SK-N-SH (cell line): ENCODE data around the gene PPL. TPM values are rescaled to one million over a fixed set of nuclear protein-coding genes. Genes with fewer than 3 reads are reported as not detected.

ENCODE experiments used
- CTCF ChIA-PET: fragments of 300-600, 350-600 bp; formaldehyde crosslinking; extraction: SDS; loops from one replicate; lab custom pipeline; 2021; lab: Yijun Ruan, JAX
- POLR2A ChIA-PET: fragments of 350-600 bp; sonication (Branson Sonifier 250); formaldehyde crosslinking; extraction: SDS; loops from one replicate; lab custom pipeline; 2020; ENCODE audit warnings: antibody characterized with exemption, inconsistent platforms; lab: Yijun Ruan, JAX
- DNase-seq: peaks from one replicate; pipeline ENCODE4 v3.0.0; 2012
- H2AFZ ChIP-seq: fragments of 200-600 bp; sonication (generic); 2 replicates; pipeline ENCODE4 v1.8.1; 2016; ENCODE audit warnings: antibody characterized with exemption, mild to moderate bottlenecking, low read depth
- H3F3A ChIP-seq: fragments of 200-600 bp; sonication (generic); replicated peaks from 2 replicates; pipeline ENCODE3; 2016; ENCODE audit warnings: antibody characterized with exemption, mild to moderate bottlenecking; ENCODE audit not compliant: insufficient read depth
- H3K27ac ChIP-seq, 2 experiments: fragments of 200-500 bp in 1 of 2; fragments of 200-600 bp in 1 of 2; sonication (Bioruptor generic) in 1 of 2; sonication (generic), shearing (Covaris generic) in 1 of 2; 2 replicates each; pipeline versions ENCODE4 v1.5.1 to v1.6.1; 2014 to 2016; ENCODE audit warnings: low read depth in 2 of 2, inconsistent platforms in 1 of 2, low read length in 1 of 2, mild to moderate bottlenecking in 1 of 2, mixed read lengths in 1 of 2
- H3K27me3 ChIP-seq: fragments of 200-600 bp; sonication (generic), shearing (Covaris generic); 2 replicates; pipeline ENCODE4 v1.6.1; 2016; ENCODE audit warnings: mixed run types; ENCODE audit not compliant: insufficient read depth
- H3K36me3 ChIP-seq, 2 experiments: fragments of 200-500 bp in 1 of 2; fragments of 200-600 bp in 1 of 2; sonication (Bioruptor generic) in 1 of 2; sonication (generic) in 1 of 2; replicated peaks in 1 of 2; 2 replicates each; pipeline versions ENCODE3 to v1.5.1; 2014 to 2016; ENCODE audit warnings: low read length in 1 of 2, mild to moderate bottlenecking in 1 of 2; ENCODE audit not compliant: insufficient read depth in 2 of 2, control insufficient read depth in 1 of 2
- H3K4me1 ChIP-seq, 2 experiments: fragments of 200-500 bp in 1 of 2; fragments of 200-600 bp in 1 of 2; sonication (Bioruptor generic) in 1 of 2; sonication (generic), shearing (Covaris generic) in 1 of 2; 2 replicates each; pipeline versions ENCODE4 v1.5.1 to v1.6.1; 2014 to 2016; ENCODE audit warnings: low read depth in 1 of 2, low read length in 1 of 2, mixed run types in 1 of 2; ENCODE audit not compliant: insufficient read depth in 2 of 2, control insufficient read depth in 1 of 2
- H3K4me2 ChIP-seq: fragments of 200-600 bp; sonication (generic), shearing (Covaris generic); 2 replicates; pipeline ENCODE4 v1.6.1; 2017; ENCODE audit warnings: mixed run types
- H3K4me3 ChIP-seq, 2 experiments: fragments of 200-500 bp in 1 of 2; fragments of 200-600 bp in 1 of 2; sonication (Bioruptor generic) in 1 of 2; sonication (generic), shearing (Covaris generic) in 1 of 2; 2 replicates each; pipeline versions ENCODE4 v1.5.1 to v1.8.1; 2014 to 2016; ENCODE audit warnings: low read depth in 2 of 2, inconsistent platforms in 1 of 2, low read length in 1 of 2, mild to moderate bottlenecking in 1 of 2, mixed read lengths in 1 of 2, moderate library complexity in 1 of 2
- H3K79me2 ChIP-seq: fragments of 200-600 bp; sonication (generic); 2 replicates; pipeline ENCODE4 v1.8.1; 2017; ENCODE audit warnings: mild to moderate bottlenecking; ENCODE audit not compliant: insufficient read depth
- H3K9ac ChIP-seq: fragments of 200-600 bp; sonication (generic); 2 replicates; pipeline ENCODE4 v1.6.1; 2017; ENCODE audit warnings: mixed run types
- H3K9me2 ChIP-seq: fragments of 200-600 bp; sonication (generic); 2 replicates; pipeline ENCODE4 v1.6.1; 2017; ENCODE audit warnings: mixed run types
- H3K9me3 ChIP-seq: fragments of 200-600 bp; sonication (generic); 2 replicates; pipeline ENCODE4 v1.6.1; 2017; ENCODE audit warnings: mixed run types, mild to moderate bottlenecking, moderate library complexity
- H4K20me1 ChIP-seq: fragments of 200-600 bp; sonication (generic); 2 replicates; pipeline ENCODE4 v1.6.1; 2017; ENCODE audit warnings: mild to moderate bottlenecking, mixed run types; ENCODE audit not compliant: insufficient read depth
- CHD2 ChIP-seq: fragments of 150-350 bp; IDR thresholded peaks from 2 replicates; pipeline ENCODE4 v1.6.1; 2018; ENCODE audit warnings: low read length; ENCODE audit not compliant: partially characterized antibody
- ELF1 ChIP-seq: IDR thresholded peaks from 2 replicates; pipeline ENCODE4 v1.4.0; 2012
- EP300 ChIP-seq, 2 experiments: IDR thresholded peaks; 2 replicates each; pipeline versions ENCODE4 v1.4.0 to v1.6.1; 2012; ENCODE audit warnings: borderline replicate concordance in 1 of 2, low read depth in 1 of 2, low read length in 1 of 2
- FOSL2 ChIP-seq: IDR thresholded peaks from 2 replicates; pipeline ENCODE4 v1.4.0; 2012; ENCODE audit warnings: low read depth, mild to moderate bottlenecking, moderate library complexity, borderline replicate concordance
- FOXJ3 ChIP-seq: sonication (generic); formaldehyde crosslinking; IDR thresholded peaks from 2 replicates; pipeline ENCODE4 v1.5.1; 2020; ENCODE audit warnings: mild to moderate bottlenecking, missing genetic modification reagents
- FOXM1 ChIP-seq: IDR thresholded peaks from 2 replicates; pipeline ENCODE4 v1.4.0; 2012; ENCODE audit warnings: low read depth, mild to moderate bottlenecking
- GATA2 ChIP-seq: sonication (generic); formaldehyde crosslinking; IDR thresholded peaks from 2 replicates; pipeline ENCODE4 v1.5.0; 2020; ENCODE audit warnings: mild to moderate bottlenecking, missing genetic modification reagents
- MXI1 ChIP-seq: IDR thresholded peaks from 2 replicates; pipeline ENCODE4 v1.6.1; 2012; ENCODE audit warnings: mild to moderate bottlenecking, low read depth, low read length, improper control_type of control experiment
- NRF1 ChIP-seq: IDR thresholded peaks from 2 replicates; pipeline ENCODE4 v1.6.1; 2012; ENCODE audit warnings: low read depth, mild to moderate bottlenecking, low read length
- POLR2AphosphoS5 ChIP-seq: IDR thresholded peaks from 2 replicates; pipeline ENCODE4 v1.6.1; 2012; ENCODE audit warnings: low read depth, low read length
- RAD21 ChIP-seq: IDR thresholded peaks from 2 replicates; pipeline ENCODE4 v1.6.1; 2012; ENCODE audit warnings: mild to moderate bottlenecking, low read length
- RCOR1 ChIP-seq: fragments of 150-350 bp; IDR thresholded peaks from 2 replicates; pipeline ENCODE4 v1.6.1; 2017; ENCODE audit warnings: antibody characterized with exemption, low read length
- RXRA ChIP-seq: IDR thresholded peaks from 2 replicates; pipeline ENCODE4 v1.4.0; 2012; ENCODE audit warnings: low read depth, mild to moderate bottlenecking, borderline replicate concordance
- TAF1 ChIP-seq: IDR thresholded peaks from 2 replicates; pipeline ENCODE4 v1.6.1; 2012; ENCODE audit warnings: low read depth, mild to moderate bottlenecking, low read length, moderate library complexity, borderline replicate concordance
- TEAD4 ChIP-seq: IDR thresholded peaks from 2 replicates; pipeline ENCODE4 v1.4.0; 2012; ENCODE audit warnings: mild to moderate bottlenecking, borderline replicate concordance; ENCODE audit not compliant: insufficient read depth
- USF2 ChIP-seq: fragments of 150-350 bp; IDR thresholded peaks from 2 replicates; pipeline ENCODE4 v1.6.1; 2017; ENCODE audit warnings: antibody characterized with exemption, low read length, low read depth, borderline replicate concordance
- whole genome bisulfite sequencing: methylation state at CpG from one replicate; pipeline ENCODE4 v1.1.6; 2017; ENCODE audit warnings: low lambda C conversion rate; 5-methylcytosine and 5-hydroxymethylcytosine counted together
- polyA plus RNA-seq, 3 experiments: library from polyadenylated mRNA; depleted of rRNA; stranded (reverse); fragments of >200 nt; gene quantifications; 2 replicates each; pipeline ENCODE4 v1.2.3, GENCODE V29; 2012
- TF ChIP-seq, protein P1 (sequence below): IDR thresholded peaks from 2 replicates; pipeline ENCODE4 v1.6.1; 2012; ENCODE audit warnings: mild to moderate bottlenecking, low read depth, low read length, moderate library complexity
- TF ChIP-seq, protein P2 (sequence below): IDR thresholded peaks from 2 replicates; pipeline ENCODE4 v1.4.0; 2012; ENCODE audit warnings: low read depth, borderline replicate concordance
- TF ChIP-seq, protein P3 (sequence below): IDR thresholded peaks from 2 replicates; pipeline ENCODE4 v1.4.0; 2012; ENCODE audit warnings: low read depth, borderline replicate concordance

Gene PPL
- polyA plus RNA-seq, 1 of the 3 experiments (the other 2 are of a cell fraction): 24.6 TPM

GRCh38 chr16:4909825-4910224, 27.1 kb downstream of the PPL start (continued):
- TF ChIP-seq, protein P1, sequence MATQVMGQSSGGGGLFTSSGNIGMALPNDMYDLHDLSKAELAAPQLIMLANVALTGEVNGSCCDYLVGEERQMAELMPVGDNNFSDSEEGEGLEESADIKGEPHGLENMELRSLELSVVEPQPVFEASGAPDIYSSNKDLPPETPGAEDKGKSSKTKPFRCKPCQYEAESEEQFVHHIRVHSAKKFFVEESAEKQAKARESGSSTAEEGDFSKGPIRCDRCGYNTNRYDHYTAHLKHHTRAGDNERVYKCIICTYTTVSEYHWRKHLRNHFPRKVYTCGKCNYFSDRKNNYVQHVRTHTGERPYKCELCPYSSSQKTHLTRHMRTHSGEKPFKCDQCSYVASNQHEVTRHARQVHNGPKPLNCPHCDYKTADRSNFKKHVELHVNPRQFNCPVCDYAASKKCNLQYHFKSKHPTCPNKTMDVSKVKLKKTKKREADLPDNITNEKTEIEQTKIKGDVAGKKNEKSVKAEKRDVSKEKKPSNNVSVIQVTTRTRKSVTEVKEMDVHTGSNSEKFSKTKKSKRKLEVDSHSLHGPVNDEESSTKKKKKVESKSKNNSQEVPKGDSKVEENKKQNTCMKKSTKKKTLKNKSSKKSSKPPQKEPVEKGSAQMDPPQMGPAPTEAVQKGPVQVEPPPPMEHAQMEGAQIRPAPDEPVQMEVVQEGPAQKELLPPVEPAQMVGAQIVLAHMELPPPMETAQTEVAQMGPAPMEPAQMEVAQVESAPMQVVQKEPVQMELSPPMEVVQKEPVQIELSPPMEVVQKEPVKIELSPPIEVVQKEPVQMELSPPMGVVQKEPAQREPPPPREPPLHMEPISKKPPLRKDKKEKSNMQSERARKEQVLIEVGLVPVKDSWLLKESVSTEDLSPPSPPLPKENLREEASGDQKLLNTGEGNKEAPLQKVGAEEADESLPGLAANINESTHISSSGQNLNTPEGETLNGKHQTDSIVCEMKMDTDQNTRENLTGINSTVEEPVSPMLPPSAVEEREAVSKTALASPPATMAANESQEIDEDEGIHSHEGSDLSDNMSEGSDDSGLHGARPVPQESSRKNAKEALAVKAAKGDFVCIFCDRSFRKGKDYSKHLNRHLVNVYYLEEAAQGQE: no peak
- TF ChIP-seq TAF1 (no peak), TEAD4 (no peak), RXRA (no peak), FOXJ3 (no peak), NRF1 (no peak), USF2 (no peak), GATA2 (CRISPR knock-in tag) (no peak), RAD21 (no peak)

DNA sequence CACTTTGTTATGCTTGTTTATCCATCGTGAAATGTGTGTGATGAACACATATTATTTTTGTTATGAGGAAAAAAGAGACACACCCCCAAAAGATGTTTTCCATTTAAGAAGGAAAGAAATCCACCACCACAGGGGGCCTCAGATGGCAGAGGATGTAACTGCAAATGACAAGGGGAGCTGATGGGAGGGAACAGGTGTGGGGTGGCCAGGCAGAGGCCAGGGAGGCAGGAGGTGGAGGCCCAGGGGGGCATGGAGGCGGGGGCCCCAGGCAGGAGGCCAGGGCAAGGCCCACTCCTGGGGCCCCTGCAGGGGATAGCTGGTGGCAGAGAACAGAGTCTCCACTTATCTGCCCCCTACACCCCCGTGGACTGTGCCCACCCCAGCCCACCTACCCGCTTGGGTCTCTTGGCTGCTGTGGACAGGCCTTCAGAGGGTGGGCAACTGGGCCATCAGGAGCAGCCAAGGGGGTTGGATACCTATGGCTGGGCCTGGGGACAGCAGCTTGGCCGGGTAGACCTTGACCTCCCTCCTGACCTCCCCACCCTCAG, 28.0 kb downstream of the PPL start:
- Histone ChIP-seq H3K4me3 (no peak overlapping the region), H3K79me2 (no peaks in the 10 kb centered on the region), H3K4me1 (no peaks in the 10 kb centered on the region), H3F3A (no peaks in the 10 kb centered on the region), H3K36me3 (no peaks in the 10 kb centered on the region), H3K27ac (no peak overlapping the region), H3K9me3 (no peaks in the 10 kb centered on the region), H2AFZ (no peak overlapping the region), H3K4me2 (no peak overlapping the region), H3K9ac (no peak overlapping the region), H3K27me3 (no peaks in the 10 kb centered on the region), H4K20me1 (no peaks in the 10 kb centered on the region), H3K9me2 (no peaks in the 10 kb centered on the region)
- DNase-seq: no peak
- POLR2A ChIA-PET: no interaction called here
- CTCF ChIA-PET: no interaction called here
- WGBS: 72% methylated on average over 5 of the region's 5 CpGs
- TF ChIP-seq, protein P2, sequence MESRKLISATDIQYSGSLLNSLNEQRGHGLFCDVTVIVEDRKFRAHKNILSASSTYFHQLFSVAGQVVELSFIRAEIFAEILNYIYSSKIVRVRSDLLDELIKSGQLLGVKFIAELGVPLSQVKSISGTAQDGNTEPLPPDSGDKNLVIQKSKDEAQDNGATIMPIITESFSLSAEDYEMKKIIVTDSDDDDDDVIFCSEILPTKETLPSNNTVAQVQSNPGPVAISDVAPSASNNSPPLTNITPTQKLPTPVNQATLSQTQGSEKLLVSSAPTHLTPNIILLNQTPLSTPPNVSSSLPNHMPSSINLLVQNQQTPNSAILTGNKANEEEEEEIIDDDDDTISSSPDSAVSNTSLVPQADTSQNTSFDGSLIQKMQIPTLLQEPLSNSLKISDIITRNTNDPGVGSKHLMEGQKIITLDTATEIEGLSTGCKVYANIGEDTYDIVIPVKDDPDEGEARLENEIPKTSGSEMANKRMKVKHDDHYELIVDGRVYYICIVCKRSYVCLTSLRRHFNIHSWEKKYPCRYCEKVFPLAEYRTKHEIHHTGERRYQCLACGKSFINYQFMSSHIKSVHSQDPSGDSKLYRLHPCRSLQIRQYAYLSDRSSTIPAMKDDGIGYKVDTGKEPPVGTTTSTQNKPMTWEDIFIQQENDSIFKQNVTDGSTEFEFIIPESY: no peak
- no peak for TF ChIP-seq RXRA
- TF ChIP-seq CHD2: no peak
- no peak for TF ChIP-seq GATA2 (CRISPR knock-in tag)
- TF ChIP-seq, protein P1: no peak
- TF ChIP-seq, protein P3, sequence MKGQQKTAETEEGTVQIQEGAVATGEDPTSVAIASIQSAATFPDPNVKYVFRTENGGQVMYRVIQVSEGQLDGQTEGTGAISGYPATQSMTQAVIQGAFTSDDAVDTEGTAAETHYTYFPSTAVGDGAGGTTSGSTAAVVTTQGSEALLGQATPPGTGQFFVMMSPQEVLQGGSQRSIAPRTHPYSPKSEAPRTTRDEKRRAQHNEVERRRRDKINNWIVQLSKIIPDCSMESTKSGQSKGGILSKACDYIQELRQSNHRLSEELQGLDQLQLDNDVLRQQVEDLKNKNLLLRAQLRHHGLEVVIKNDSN: no peak
- no peak for TF ChIP-seq POLR2AphosphoS5
- TF ChIP-seq FOSL2: no peak
- no peak for TF ChIP-seq EP300 (IDR thresholded peaks at IDR 0.05; ENCODE audit: borderline replicate concordance in 1 of 2, low read depth in 1 of 2, low read length in 1 of 2)
- TF ChIP-seq TEAD4: no peak
- no peak for TF ChIP-seq MXI1
- TF ChIP-seq FOXM1: no peak
- TF ChIP-seq ELF1: no peak
- no peak for TF ChIP-seq RCOR1
- no peak for TF ChIP-seq NRF1
